ENCODE measurements around the gene GRPEL1. TPM values are rescaled to one million over a fixed set of nuclear protein-coding genes. Genes with fewer than 3 reads are reported as not detected.

Gene GRPEL1
- total RNA-seq, 1 donor from 2014 or later: 25.7 TPM

- TF ChIP-seq CTCF (IDR thresholded peaks at IDR 0.05): no peak
Observed at GRCh38 chr4:7078025-7078424, 10.2 kb upstream of the GRPEL1 start.

GRCh38 chr4:7077371-7077770, 9.5 kb upstream of the GRPEL1 start:
- no peaks in the 10 kb centered on the region for H3K9me3 ChIP-seq
- intact Hi-C loops (cut with DNase I): no loop called here
- TF ChIP-seq CTCF (IDR thresholded peaks at IDR 0.05): no peak
- DNase-seq: no peak
- no peak overlapping the region for H3K4me3 ChIP-seq
- H3K27ac ChIP-seq: no peak overlapping the region
- no peaks in the 10 kb centered on the region for H3K4me1 ChIP-seq
- H3K27me3 ChIP-seq (ENCODE audit: low read depth): peaks cover under 1% of the 10 kb centered on the region
- no peak for ATAC-seq
- H3K36me3 ChIP-seq: no peaks in the 10 kb centered on the region

More at GRCh38 chr4:7078025-7078424, 10.2 kb upstream of the GRPEL1 start:
- Histone ChIP-seq H3K27me3 (ENCODE audit: low read depth) (peaks cover 6% of the 10 kb centered on the region), H3K4me3 (no peak overlapping the region), H3K36me3 (no peaks in the 10 kb centered on the region), H3K4me1 (no peaks in the 10 kb centered on the region), H3K9me3 (no peaks in the 10 kb centered on the region), H3K27ac (no peak overlapping the region)
- intact Hi-C loops (cut with DNase I): no loop called here
- DNase-seq: no peak
- no peak for ATAC-seq

DNA sequence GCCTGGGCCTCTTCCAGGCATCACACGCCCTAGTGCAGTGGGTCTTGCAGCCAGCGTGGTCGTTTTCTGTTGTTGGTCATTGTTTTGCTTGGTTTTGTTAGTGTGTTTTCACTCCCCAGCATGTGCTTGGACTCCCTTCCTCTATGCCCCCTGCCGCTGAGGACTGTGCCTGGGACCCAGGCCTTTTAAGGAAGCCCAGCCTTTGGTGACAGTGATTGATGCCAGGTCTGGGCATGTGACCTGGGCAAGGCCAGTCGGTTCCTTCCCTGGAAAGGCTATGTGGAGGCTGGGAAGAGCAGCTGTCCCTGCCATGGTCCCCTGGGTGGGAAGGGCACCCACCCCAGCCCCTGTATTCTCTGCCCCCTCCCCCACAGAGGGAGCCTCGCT, 8.8 kb upstream of the GRPEL1 start:
- no peak for TF ChIP-seq CTCF (IDR thresholded peaks at IDR 0.05)
- intact Hi-C loops (cut with DNase I): no loop called here
- H3K4me3 ChIP-seq: no peak overlapping the region
- DNase-seq (no peak), ATAC-seq (no peak)
- H3K4me1 ChIP-seq: no peaks in the 10 kb centered on the region
- no peaks in the 10 kb centered on the region for H3K36me3 ChIP-seq
- no peak overlapping the region for H3K27ac ChIP-seq
- H3K27me3 ChIP-seq (ENCODE audit: low read depth): no peaks in the 10 kb centered on the region
- H3K9me3 ChIP-seq: no peaks in the 10 kb centered on the region

DNA sequence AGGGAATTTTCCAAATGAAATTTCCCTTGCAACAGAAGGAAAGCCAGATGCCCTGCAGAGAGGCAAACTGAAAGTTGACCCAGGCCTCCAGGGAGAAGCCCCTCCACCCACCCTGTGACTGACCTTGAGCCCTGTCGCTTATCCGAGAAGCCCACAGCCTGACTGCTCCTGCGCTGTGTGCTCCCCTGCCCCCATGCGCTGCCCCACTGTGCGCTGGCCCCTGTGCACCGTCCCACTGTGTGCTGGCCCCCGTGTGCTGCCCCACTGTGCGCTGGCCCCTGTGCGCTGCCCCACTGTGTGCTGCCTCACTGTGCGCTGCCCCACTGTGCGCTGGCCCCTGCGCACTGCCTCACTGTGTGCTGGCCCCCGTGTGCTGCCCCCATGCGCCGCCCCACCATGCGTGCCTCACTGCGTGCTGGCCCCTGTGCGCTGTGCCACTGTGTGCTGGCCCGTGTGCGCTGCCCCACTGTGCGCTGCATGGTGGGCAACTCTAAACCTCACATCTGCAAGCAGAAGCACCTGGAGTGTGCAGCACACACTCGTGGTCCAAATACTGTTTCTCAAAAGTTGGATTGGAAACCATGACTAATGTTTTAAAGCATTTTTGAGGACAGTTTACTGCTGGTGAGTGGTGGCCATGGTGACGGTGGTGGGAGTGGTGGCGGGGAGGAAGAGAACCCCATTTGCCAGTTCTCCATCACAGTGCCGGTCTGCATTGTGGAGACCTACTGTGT, 8.3 kb upstream of the GRPEL1 start:
- Histone ChIP-seq H3K27ac (no peak overlapping the region), H3K9me3 (no peaks in the 10 kb centered on the region), H3K36me3 (no peaks in the 10 kb centered on the region), H3K27me3 (ENCODE audit: low read depth) (no peaks in the 10 kb centered on the region), H3K4me1 (no peaks in the 10 kb centered on the region), H3K4me3 (no peak overlapping the region)
- no peak for TF ChIP-seq CTCF (IDR thresholded peaks at IDR 0.05)
- ATAC-seq: peak in 1 of 2 donors; percentile 12
- DNase-seq: no peak
- intact Hi-C loops (cut with DNase I): no loop called here

- ATAC-seq (no peak), DNase-seq (no peak)
- intact Hi-C loops (cut with DNase I): no loop called here
- TF ChIP-seq CTCF (IDR thresholded peaks at IDR 0.05): no peak
- Histone ChIP-seq H3K27me3 (ENCODE audit: low read depth) (no peaks in the 10 kb centered on the region), H3K36me3 (no peaks in the 10 kb centered on the region), H3K4me3 (no peak overlapping the region), H3K4me1 (peaks cover 8% of the 10 kb centered on the region), H3K9me3 (no peaks in the 10 kb centered on the region), H3K27ac (no peak overlapping the region)
Observed at GRCh38 chr4:7074426-7074825, 6.6 kb upstream of the GRPEL1 start.

Measured in lower lobe of right lung (tissue), 2 donors.